Endodermal cell (in vitro differentiated cells): ENCODE measurements around the gene CIART. TPM values are rescaled to one million over a fixed set of nuclear protein-coding genes. Genes with fewer than 3 reads are reported as not detected.
"Not testable (repeated sequence)": the region's sequence is repeated elsewhere in the genome, so short reads cannot be mapped to it uniquely, and the experiment has no call there.

Experiments used
- DNase-seq: peaks from one replicate; pipeline ENCODE4 v3.0.0-alpha.2; 2017
- H3K27ac ChIP-seq: 2 replicates; pipeline ENCODE4 v1.5.1; 2013; ENCODE audit warnings: mild to moderate bottlenecking, low read depth, low read length, moderate library complexity
- H3K27me3 ChIP-seq: 2 replicates; pipeline ENCODE4 v1.6.1; 2013; ENCODE audit warnings: mild to moderate bottlenecking, low read length, moderate library complexity; ENCODE audit not compliant: insufficient read depth, control insufficient read depth, poor library complexity, severe bottlenecking
- H3K36me3 ChIP-seq: 2 replicates; pipeline ENCODE4 v1.7.0; 2013; ENCODE audit warnings: mild to moderate bottlenecking, low read length, moderate library complexity; ENCODE audit not compliant: control insufficient read depth, insufficient read depth
- H3K4me1 ChIP-seq: one replicate; pipeline ENCODE4 v1.7.0; 2013; ENCODE audit warnings: low read length; ENCODE audit not compliant: control insufficient read depth, insufficient read depth
- H3K4me3 ChIP-seq: 2 replicates; pipeline ENCODE4 v1.5.1; 2013; ENCODE audit warnings: mild to moderate bottlenecking, low read length, moderate library complexity
- H3K9ac ChIP-seq: 2 replicates; pipeline ENCODE4 v1.6.1; 2013; ENCODE audit warnings: mild to moderate bottlenecking, low read length, moderate library complexity; ENCODE audit not compliant: poor library complexity, severe bottlenecking; ENCODE audit errors: extremely low read depth
- H3K9me3 ChIP-seq: 2 replicates; pipeline ENCODE4 v1.6.1; 2013; ENCODE audit warnings: mild to moderate bottlenecking, low read length, moderate library complexity; ENCODE audit not compliant: control insufficient read depth
- H3K27ac Mint-ChIP-seq: 2 replicates; pipeline ENCODE4 v1.8.0; 2020; ENCODE audit warnings: mixed read lengths
- H3K27me3 Mint-ChIP-seq: 2 replicates; pipeline ENCODE4 v1.8.0; 2021; ENCODE audit warnings: mild to moderate bottlenecking, mixed read lengths; ENCODE audit not compliant: insufficient read depth
- H3K36me3 Mint-ChIP-seq: 2 replicates; pipeline ENCODE4 v1.8.0; 2020; ENCODE audit warnings: low read depth, mixed read lengths
- H3K4me1 Mint-ChIP-seq: 2 replicates; pipeline ENCODE4 v1.8.0; 2020; ENCODE audit warnings: mixed read lengths
- H3K4me3 Mint-ChIP-seq: 2 replicates; pipeline ENCODE4 v1.8.0; 2020; ENCODE audit warnings: mild to moderate bottlenecking, moderate library complexity, mixed read lengths
- H3K9me3 Mint-ChIP-seq: 2 replicates; pipeline ENCODE4 v1.8.0; 2020; ENCODE audit warnings: mild to moderate bottlenecking, mixed read lengths
- WGBS, 2 experiments: methylation state at CpG; one replicate each; pipeline versions ENCODE4 v1.1.5 to v1.1.7; 2013; ENCODE audit warnings: missing lambda C conversion rate in 2 of 2, mixed read lengths in 1 of 2; ENCODE audit not compliant: insufficient coverage in 1 of 2, insufficient read length in 1 of 2; 5-methylcytosine and 5-hydroxymethylcytosine counted together
- long read RNA-seq, 4 experiments: library from polyadenylated mRNA in 2 of 4; library from RNA in 1 of 4; library from capped mRNA in 1 of 4; stranded (forward) in 3 of 4; unstranded in 1 of 4; transcript quantifications; one replicate each; pipeline ENCODE4 v2.0.0, GENCODE V29; 2020 to 2021; ENCODE audit warnings: inconsistent platforms in 1 of 4
- polyA plus RNA-seq, 2 experiments: library from polyadenylated mRNA; stranded (reverse); fragments of 50-300 nt; gene quantifications; one replicate each; pipeline ENCODE4 v1.2.3, GENCODE V29; 2013
- total RNA-seq, 2 donors: library from RNA; stranded (reverse); fragmentation: NEBNext Ultra II Directional in 1 of 2; extraction: Animal tissue kit (Norgen Biotek cat#: 25700) in 1 of 2; gene quantifications; 2 replicates in 1 of 2; 3 replicates in 1 of 2; pipeline ENCODE4 v1.2.1, GENCODE V29; 2021
- TF ChIP-seq, protein P1 (sequence below): fragments of 200-600 bp; sonication (generic); conservative IDR thresholded peaks from 2 replicates; pipeline ENCODE4 v1.5.0; 2021; ENCODE audit warnings: antibody characterized with exemption, mild to moderate bottlenecking

Gene CIART, protein sequence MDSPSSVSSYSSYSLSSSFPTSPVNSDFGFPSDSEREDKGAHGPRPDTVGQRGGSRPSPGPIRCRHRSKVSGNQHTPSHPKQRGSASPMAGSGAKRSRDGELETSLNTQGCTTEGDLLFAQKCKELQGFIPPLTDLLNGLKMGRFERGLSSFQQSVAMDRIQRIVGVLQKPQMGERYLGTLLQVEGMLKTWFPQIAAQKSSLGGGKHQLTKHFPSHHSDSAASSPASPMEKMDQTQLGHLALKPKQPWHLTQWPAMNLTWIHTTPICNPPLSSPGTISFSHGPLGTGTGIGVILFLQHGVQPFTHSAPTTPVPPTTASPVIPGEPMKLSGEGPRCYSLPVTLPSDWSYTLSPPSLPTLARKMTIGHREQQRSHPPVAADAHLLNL
- total RNA-seq = 1 to 10 TPM; 3.3 to 6.8 TPM
- polyA plus RNA-seq (2013, experiment 1 of 2) = 13.3 TPM
- 12.3 TPM for polyA plus RNA-seq (2013, experiment 2 of 2)
- long read RNA-seq, experiment 1, partial matches to known transcripts = 0 of 4 reads
- long read RNA-seq, experiment 1, other reads (novel, unspliced or antisense) = 0 of 4 reads
- long read RNA-seq, experiment 2, transcript CIART-202 (6 exons, 1,179 nt) = major isoform, 5 of 14 reads
- long read RNA-seq, experiment 2, partial matches to known transcripts = 0 of 14 reads
- long read RNA-seq, experiment 2, other reads (novel, unspliced or antisense) = 6 of 14 reads
- long read RNA-seq, experiment 3, partial matches to known transcripts = 0 of 1 reads
- long read RNA-seq, experiment 3, other reads (novel, unspliced or antisense) = 0 of 1 reads
- long read RNA-seq, experiment 4, transcript CIART-205 (6 exons, 771 nt) = minor isoform, 5 of 23 reads
- long read RNA-seq, experiment 4, transcript CIART-202 (6 exons, 1,179 nt) = major isoform, 14 of 23 reads
- long read RNA-seq, experiment 4, partial matches to known transcripts = 0 of 23 reads
- long read RNA-seq, experiment 4, other reads (novel, unspliced or antisense) = 2 of 23 reads

DNA sequence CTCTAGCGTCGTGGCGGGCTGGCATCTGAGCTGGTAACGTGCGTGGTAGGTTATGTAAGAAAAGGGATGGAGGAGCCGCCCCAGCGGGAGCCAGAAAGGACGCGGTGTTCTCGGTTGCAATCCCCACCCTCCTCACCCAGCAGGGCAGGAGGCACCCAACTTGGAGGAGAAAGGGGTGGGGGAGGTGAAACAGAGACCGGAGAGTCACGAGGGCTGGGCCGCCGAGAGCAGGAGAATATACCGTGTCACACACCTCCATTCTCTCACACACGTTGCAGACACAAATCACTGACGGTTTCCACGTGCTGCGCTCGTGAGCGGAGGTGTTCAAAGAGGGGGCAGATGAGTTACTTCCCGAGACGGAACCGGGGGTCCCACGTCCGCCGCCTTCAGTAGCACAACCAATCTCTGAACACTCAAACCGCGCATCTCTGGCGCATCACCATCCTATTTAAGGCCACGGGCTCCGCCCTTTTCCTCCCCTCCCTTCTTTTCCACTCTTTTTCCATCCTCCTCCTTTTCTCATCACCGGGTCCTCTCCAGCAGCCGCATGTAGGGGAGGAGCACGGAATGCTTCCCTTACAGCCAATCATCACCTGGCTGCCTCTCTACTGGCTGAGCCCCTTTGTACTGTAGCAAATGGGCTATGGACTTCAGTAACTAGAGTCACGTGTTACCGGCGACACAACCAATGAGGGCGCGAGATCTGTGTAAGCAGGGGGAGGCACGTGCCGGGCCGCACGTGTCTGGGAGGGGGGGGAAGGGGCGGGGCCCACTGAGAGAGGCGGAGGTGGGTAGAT lies at the start of gene CIART:
CIART (plus strand) TSS at position 797 of the 800 bp plus-strand sequence. CDS start 714 bp downstream, outside the sequence.
- Histone ChIP-seq H3K9me3 (no peaks in the 10 kb centered on the region), H3K9ac (no peak within 1 kb of the TSS), H3K36me3 (no peaks in the 10 kb centered on the region), H3K27ac (peak within 1 kb of the TSS; percentile 64), H3K4me1 (no peaks in the 10 kb centered on the region), H3K4me3 (peak within 1 kb of the TSS; percentile 71), H3K27me3 (peaks cover 22% of the 10 kb centered on the region)
- 32 to 37% methylated on average over 27 to 41 of the region's 46 CpGs for WGBS, 2 experiments
- peak; percentile 95 for DNase-seq
- Mint-ChIP-seq H3K9me3 (peaks cover 11% of the 10 kb centered on the region), H3K4me3 (peak within 1 kb of the TSS; percentile 57), H3K27ac (peak within 1 kb of the TSS; percentile 90), H3K27me3 (peaks cover 29% of the 10 kb centered on the region), H3K4me1 (peaks cover 11% of the 10 kb centered on the region), H3K36me3 (no peaks in the 10 kb centered on the region)
- TF ChIP-seq, protein P1, sequence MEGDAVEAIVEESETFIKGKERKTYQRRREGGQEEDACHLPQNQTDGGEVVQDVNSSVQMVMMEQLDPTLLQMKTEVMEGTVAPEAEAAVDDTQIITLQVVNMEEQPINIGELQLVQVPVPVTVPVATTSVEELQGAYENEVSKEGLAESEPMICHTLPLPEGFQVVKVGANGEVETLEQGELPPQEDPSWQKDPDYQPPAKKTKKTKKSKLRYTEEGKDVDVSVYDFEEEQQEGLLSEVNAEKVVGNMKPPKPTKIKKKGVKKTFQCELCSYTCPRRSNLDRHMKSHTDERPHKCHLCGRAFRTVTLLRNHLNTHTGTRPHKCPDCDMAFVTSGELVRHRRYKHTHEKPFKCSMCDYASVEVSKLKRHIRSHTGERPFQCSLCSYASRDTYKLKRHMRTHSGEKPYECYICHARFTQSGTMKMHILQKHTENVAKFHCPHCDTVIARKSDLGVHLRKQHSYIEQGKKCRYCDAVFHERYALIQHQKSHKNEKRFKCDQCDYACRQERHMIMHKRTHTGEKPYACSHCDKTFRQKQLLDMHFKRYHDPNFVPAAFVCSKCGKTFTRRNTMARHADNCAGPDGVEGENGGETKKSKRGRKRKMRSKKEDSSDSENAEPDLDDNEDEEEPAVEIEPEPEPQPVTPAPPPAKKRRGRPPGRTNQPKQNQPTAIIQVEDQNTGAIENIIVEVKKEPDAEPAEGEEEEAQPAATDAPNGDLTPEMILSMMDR = no peak

DNA sequence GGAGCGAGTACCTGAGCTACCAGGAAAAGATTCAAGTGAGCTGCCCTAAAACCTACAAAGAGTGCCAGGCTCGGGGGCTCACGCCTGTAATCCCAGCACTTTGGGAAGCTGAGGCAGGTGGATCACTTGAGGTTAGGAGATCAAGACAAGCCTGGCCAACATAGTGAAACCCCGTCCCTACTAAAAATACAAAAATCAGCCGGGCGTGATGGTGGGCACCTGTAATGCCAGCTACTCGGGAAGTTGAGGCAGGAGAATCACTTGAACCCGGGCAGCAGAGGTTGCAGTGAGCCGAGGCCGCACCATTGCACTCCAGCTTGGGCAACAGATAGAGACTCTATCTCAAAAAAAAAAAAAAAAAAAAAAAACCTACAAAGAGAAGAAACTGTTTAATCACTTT lies 49.4 kb upstream of the CIART start:
- not testable (repeated sequence) for H3K4me3 Mint-ChIP-seq, H3K27ac ChIP-seq, H3K27me3 ChIP-seq, H3K27me3 Mint-ChIP-seq, H3K4me1 ChIP-seq, H3K9me3 ChIP-seq, H3K9ac ChIP-seq, H3K9me3 Mint-ChIP-seq, H3K27ac Mint-ChIP-seq
- Histone ChIP-seq H3K36me3 (peaks cover 35% of the 10 kb centered on the region), H3K4me3 (peak overlapping the region; percentile 89)
- WGBS, 2 experiments = 93 to 98% methylated on average over 5 to 10 of the region's 10 CpGs
- DNase-seq = peak; percentile 27
- H3K4me1 Mint-ChIP-seq = peaks cover 15% of the 10 kb centered on the region
- peaks cover 30% of the 10 kb centered on the region for H3K36me3 Mint-ChIP-seq

DNA sequence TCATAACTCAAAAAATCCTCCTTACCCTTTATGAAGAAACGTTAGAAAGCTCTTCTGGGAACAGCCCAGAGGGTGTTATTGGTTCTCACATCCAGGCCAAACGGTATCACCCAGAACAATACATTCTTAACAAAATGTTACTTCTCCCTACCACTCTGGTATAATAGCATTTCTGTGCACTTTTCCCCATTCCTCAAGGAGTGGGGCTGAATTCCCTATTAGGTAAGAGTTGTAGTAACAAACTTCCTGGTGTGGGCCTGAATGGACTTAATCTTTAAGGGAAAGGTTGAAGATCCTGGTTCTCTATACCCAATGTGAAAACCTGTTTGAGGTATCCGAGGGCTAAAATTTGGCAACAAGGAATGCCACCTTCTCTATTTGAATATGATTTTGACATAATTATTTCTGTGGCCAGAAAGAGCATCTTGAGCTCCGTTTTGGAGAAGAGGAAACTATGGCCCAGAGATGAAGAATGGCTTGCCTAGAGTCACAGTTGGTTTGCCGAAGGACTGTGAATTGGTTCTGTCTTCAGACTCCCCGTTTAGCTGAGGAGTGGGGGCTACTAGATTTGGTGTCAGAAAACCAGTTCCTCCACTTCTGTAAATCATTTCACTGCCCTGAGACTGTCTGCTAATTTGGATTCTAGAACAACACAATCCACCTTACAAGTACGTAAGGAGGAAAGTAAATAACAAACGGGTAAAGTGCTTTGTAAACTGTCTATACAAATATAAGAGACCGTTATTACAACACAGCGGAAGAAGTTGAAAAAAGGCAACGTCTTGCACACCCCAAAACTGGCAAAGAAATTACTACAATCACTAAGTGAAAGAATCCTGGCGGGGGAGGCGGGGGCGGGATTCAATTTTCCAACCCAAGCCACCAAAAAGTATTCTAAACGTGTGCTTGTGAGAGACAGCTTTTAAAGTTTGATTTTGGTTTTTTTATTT lies 48.7 kb upstream of the CIART start:
- H3K27me3 Mint-ChIP-seq = peaks cover 2% of the 10 kb centered on the region
- peak overlapping the region; percentile 79 for H3K9ac ChIP-seq
- H3K9me3 ChIP-seq = no peaks in the 10 kb centered on the region
- no peaks in the 10 kb centered on the region for H3K27me3 ChIP-seq
- no peaks in the 10 kb centered on the region for H3K9me3 Mint-ChIP-seq
- H3K4me3 ChIP-seq = peak overlapping the region; percentile 89
- DNase-seq = peak; percentile 41
- no peak overlapping the region for H3K4me3 Mint-ChIP-seq
- no peaks in the 10 kb centered on the region for H3K4me1 ChIP-seq
- TF ChIP-seq, protein P1 = no peak
- 43 to 67% methylated on average over 3 to 15 of the region's 15 CpGs for WGBS, 2 experiments
- H3K27ac Mint-ChIP-seq = peak overlapping the region; percentile 89
- peaks cover 15% of the 10 kb centered on the region for H3K4me1 Mint-ChIP-seq
- H3K27ac ChIP-seq = no peak overlapping the region
- H3K36me3 ChIP-seq = peaks cover 30% of the 10 kb centered on the region
- peaks cover 26% of the 10 kb centered on the region for H3K36me3 Mint-ChIP-seq
